NCI-H1694 treated with DMSO at 0.1 percent for 48 hours (cell line): ENCODE results near the gene EME2.
A peak's percentile ranks its signal among the peaks of the same experiment; 100 is the strongest.
"Not testable (repeated sequence)": the region's sequence is repeated elsewhere in the genome, so short reads cannot be mapped to it uniquely, and the experiment has no call there.

Source experiments
- DNase-seq: peaks from one replicate; lab custom pipeline; 2025; lab: John Stamatoyannopoulos, UW

The EME2 gene, protein sequence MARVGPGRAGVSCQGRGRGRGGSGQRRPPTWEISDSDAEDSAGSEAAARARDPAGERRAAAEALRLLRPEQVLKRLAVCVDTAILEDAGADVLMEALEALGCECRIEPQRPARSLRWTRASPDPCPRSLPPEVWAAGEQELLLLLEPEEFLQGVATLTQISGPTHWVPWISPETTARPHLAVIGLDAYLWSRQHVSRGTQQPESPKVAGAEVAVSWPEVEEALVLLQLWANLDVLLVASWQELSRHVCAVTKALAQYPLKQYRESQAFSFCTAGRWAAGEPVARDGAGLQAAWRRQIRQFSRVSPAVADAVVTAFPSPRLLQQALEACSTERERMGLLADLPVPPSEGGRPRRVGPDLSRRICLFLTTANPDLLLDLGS

DNA sequence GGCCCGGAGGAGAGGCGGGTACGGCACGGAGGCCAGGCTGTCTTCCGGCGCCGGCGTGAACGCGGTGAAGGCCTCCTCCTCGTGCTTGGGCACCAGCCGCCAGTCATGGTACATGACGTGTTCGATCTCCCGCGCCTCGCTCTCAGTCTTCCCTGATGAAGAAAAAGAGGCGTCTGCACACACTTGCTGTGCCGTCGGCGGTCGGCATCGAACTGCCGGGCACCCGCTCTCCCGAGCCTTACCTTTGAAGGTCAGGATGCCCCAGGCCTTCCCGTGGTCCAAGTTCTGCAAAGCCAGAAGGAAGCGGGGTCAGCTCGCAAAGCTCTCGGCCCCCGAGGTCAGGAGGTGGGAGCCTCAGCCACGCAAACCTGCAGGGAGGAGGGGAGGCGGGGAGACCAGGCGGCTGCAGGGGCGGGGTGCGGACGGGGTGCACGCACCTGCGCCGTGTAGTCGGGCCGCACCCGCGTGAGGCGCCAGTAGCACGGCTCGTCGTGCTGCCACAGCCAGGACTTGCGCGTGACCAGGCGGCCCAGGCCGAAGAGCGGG is at the start of gene EME2:
TSS of gene EME2 (plus strand) at position 449 of the 546 bp plus-strand sequence. CDS start 418 bp downstream, outside the sequence.
- DNase-seq: peak; percentile 15

DNA sequence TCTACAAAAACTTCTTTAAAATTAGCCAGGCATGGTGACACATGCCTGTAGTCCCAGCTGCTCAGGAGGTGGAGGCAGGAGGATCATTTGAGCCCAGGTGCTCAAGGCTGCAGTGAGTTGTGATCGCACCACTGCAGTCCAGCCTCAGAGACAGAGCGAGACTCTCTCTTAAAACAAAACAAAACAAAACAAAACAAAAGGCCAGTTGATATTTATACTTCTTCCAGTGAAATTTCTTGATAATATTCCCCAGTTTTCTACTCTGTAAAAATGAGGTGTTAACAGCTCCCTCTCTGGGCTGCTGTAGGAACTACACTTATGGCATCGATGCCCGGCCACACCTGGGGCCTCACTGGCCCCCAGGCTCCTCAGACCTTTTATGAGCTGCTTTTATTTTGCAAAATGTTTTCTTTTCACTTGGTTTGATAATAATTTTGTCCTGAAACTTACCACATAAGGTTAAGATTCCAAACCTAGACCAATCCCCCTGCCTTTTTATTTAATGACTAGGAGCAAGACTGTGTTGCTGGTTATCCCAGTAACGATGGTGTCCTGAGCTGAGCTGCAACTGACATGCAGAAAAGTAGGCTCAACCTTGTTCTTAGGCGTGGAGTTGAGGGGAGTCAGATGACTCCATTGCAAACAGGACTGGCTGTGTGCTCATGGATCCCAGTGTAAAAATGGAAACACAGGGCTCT is 49.0 kb upstream of the EME2 start:
- no peak for DNase-seq

DNA sequence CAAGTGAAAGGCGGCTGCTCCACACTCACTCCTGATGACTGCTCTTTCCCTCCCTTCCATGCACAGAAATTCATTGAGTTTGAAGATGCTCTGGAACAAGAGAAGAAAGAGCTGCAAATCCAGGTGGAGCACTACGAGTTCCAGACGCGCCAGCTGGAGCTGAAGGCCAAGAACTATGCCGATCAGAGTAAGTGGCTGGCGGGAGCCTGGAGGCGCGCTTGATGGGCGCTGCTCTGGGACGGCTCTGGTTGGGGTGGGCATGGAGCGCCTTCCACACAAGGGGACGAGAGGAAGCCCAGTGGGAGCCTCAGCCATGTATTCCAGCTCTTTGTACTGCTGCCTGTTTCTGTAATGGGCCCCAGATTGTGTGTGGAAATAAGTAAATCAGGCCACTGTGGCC is 48.1 kb upstream of the EME2 start:
- DNase-seq: no peak

DNA sequence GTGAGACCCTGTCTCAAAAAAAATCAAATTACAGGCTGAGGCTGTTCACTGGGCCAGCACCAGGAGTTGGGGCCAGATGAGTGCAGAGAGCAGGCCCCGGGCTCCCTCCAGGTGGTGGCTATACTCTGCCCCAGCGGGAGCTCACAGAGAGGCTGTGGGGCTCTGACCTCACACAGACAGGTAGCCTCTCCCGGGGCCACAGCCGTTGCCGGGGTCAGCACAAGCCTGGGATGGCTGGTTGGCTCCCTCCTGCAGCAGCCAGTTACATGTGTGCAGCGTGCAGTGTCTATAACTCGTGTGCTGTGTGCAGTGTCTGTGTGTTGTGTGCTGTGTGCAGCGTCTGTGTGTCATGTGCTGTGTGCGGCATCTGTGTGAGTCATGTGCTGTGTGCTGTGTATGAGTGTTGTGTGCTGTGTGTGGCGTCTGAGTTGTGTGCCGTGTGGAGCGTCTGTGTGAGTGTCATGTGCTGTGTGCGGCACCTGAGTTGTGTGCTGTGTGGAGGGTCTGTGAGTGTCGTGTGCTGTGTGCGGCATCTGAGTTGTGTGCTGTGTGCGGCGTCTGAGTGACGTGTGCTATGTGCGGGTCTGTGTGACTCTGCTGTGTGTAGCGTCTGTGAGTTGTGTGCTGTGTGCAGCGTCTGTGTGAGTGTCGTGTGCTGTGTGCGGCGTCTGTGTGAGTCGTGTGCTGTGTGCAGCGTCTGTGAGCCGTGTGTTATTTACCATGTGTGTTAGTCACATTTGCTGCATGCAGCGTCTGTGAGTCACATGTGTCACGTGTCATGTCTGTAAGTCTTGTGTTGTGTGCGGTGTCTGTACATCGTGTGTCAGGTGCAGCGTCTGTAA is 45.7 kb upstream of the EME2 start:
- no peak for DNase-seq

DNA sequence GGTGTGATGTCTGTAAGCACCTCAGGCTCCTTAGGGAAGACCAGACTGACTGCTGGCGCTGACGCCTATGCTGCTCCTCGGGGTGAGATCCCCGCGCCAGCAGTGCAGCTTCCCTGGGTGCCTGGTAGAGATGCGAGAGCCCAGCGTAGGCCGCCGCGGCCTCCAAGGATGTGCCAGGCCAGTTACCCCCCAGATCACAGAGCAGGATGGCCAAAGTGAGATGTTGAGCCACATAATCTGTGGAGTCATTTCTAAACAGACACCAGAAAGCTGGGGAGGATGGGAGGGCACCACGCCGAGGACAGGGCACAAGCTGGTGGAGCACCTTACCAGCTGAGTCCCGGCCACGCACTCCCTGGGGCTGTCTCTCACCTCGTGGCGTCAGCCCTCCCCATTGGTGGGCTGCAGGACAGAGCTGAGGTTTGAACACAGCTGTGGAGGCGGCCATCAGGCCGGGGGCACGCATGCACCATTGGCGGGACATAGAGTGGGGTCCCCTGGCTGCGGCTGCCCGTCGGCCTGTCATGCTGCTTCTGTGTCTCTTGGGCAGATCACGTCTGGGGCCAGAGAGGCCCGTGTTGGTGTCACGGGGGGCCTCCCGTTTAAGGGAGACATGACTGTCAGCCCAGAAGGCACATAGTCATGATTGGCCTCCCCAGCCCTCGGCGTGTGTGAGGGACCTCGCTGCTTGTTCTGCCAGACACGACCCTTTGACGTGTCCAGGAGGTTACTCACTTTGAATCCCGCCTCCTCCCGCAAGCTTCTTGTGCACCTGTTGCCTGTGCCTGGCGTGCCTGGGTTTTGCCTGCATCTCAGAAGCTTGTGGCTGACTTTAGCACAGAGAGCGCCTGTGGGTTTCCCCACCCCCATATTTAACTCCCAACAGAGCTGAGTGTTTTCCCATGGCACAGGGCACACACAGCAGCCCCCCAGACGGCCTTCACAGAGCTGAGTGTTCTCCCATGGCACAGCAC is 44.7 kb upstream of the EME2 start:
- DNase-seq: no peak

DNA sequence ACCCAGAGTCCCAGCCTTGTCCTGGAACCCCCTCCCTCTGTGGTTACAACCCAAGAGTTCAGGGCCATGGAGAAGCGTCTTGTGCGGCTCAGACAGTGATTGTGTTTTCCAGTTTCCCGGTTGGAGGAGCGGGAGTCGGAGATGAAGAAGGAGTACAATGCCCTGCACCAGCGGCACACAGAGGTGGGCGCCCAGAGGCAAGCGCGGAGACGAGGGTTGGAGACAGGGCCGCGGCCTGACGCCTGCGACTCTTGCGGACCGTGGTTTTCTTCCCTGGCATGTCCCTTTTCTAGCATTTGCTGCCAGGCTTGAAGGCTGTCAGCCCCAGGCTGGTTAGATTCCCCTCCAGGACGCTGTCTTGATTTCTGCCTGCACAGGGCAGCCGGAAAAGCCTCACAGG is 43.6 kb upstream of the EME2 start:
- no peak for DNase-seq

DNA sequence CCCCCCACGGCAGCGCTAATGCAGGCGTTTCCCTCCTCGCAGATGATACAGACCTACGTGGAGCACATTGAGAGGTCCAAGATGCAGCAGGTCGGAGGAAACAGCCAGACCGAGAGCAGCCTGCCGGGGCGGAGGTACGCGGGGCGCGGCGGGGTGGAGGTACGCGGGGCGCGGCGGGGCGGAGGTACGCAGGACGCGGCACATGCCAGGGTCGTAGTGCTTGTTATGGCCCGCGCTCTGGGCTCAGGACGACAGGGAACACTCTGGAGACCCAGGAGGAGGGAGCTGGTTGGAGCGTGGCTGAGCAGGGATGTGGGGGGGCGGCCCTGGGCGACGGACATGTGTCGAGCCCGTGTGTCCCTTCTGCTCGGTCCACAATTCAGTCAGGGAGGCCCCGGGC is 43.2 kb upstream of the EME2 start:
- no peak for DNase-seq

DNA sequence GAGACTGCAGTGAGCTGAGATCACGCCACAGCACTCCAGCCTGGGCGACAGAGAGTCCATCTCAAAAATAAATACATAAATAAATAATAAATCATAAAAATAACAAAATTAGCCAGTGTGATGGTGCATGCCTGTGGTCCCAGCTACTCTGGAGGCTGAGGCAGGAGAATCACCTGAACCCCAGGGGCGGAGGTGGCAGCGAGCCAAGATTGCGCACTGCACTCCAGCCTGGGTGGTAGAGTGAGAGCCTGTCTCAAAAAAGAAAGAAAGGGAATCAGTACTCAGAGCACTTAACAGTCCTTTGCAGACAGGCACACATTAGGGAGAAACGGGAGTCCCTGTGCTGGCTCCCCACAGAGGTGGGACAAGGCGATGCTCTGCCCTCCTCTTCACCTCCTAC is 41.5 kb upstream of the EME2 start:
- DNase-seq: no peak

DNA sequence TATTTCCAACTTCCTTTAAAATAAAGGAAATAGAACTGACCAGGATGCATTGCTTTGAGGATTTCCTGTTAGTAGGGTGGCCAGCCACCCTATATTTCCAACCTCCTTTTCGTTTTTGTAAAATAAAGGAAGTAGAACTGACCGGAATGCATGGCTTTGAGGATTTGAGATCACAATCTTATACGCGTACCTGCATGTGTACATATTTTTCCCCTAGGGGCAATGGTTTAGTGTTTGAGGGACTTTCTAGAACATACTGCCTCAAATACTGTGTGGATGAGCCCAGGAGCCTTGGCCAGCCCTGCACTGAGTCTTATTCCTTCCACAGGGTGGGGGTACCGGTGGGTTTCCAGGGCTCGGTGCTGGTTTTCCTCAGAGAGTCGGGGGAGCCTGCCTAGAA is 41.0 kb upstream of the EME2 start:
- no peak for DNase-seq

DNA sequence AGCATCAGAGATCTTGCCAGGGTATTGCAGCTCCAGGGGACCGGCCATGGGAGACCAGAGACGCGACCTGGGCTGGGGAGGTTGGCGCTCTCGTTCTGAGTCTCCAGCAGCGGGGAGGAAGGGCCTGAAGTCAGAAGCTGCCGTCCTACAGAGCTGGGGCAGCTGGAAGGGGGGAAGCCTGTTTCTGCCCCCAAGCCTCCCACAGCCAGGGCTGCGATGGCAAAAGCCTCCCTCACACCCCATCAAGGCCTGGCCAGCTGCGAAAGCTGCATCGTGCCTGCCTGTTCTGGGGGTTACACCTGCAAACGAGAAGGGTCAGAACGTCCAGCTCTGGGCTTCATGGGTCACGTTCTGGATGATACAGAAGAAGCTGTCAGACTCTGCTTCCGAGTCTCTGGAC is 40.5 kb upstream of the EME2 start:
- no peak for DNase-seq

DNA sequence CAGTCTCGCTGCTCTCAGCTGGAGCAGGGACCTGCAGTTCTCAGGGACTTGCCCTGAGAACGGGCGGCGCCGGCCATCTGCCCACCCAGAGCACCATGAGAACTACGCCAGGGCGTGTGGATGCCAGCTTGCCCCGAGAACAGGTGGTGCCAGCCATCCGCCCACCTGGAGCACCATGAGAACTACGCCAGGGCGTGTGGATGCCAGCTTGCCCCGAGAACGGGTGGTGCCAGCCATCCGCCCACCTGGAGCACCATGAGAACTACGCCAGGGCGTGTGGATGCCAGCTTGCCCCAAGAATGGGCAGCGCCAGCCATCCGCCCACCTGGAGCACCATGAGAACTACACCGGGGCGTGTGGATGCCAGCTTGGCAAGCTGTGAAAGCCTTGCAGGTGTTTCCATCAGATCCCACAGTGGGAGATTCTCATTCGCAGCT is 40.0 kb upstream of the EME2 start:
- not testable (repeated sequence) for DNase-seq

DNA sequence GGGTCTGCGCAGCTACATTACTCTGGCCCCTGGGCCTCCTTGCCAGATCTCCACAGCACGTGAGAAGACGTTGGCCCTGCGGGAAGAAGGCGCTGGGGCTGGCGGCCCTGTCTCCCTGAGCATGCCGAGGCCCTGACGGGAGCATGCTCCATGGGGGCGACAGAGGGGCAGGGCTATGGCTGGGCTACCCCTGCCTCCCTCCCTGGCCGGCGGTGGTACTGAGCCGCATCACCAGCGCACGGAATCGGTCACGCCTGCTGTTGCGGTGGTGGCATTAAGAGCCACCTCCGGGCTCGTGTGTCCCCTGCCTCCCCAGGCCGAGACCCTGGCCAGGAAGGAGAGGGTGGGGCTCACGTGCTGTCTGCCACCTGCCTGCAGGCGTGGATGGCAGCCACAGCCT is 38.5 kb upstream of the EME2 start:
- DNase-seq: no peak

DNA sequence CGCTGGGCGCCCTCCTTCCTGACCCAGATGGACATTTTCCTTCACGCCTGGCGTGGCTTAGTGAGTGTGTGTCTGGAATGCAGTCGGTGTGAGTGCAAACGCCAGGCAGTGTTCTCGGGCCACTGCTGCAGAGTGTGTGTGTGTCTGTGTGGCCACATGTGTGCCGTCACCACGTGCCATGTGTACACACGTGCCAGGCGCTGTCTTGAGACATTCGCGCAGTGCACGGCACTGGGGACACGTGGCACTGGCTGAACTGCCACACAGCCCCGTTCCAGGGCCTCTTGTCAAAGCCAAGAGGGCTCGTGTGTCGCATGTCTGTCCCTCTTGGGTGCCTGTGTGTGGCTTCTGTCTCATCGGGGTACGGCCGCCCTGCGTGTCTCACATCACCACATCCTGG is 37.8 kb upstream of the EME2 start:
- DNase-seq: no peak

DNA sequence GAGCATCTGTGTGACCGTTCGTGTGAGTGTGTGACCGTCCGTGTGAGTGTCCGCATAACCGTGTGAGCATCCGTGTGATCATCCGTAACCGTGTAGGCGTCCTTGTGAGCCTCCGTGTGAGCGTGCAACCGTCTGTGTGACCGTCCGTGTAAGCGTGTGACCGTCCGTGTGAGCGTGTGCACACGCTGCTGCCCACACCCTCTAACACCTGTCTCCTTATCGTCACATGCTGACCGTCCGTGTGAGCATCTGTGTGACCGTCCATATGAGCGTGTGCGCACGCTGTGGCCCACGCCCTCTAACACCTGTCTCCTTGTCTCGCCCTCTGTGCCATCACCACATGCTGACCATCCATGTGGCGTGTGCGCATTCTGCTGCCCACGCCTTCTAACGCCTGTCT is 32.4 kb upstream of the EME2 start:
- no peak for DNase-seq

DNA sequence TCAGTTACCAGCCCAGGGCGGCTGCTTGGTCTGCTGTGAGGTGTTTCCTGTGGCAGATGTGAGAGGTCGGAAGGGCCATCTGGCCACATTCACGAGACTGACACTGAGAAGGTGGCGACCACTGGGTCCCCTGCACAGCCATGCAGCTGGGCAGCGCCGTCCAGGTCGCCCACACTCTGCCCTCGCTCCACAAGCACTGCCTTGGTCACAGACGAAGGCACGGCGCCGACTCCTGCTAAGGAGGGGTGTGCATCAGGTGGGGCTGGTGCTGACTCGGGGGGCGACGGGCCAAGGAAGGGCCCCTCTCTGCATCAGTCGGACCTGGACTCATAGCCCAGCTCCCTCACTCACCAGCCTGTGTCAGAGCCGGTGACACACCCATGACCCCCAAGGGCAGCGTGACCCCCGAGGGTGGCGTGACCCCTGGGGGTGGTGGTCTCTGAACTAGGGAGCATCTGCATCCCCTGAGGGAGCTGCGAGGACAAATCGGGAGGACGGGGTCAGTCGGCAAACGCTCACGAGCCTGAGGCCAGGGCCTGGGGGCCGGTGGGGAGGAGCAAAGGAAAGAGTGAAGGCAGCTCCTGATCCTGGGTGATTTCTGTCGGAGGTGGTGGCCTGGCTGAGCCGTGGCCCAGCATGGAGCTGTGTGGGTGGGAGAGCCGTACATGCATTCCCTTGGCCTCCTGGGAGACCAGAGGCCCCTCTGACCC is 31.7 kb upstream of the EME2 start:
- no peak for DNase-seq

DNA sequence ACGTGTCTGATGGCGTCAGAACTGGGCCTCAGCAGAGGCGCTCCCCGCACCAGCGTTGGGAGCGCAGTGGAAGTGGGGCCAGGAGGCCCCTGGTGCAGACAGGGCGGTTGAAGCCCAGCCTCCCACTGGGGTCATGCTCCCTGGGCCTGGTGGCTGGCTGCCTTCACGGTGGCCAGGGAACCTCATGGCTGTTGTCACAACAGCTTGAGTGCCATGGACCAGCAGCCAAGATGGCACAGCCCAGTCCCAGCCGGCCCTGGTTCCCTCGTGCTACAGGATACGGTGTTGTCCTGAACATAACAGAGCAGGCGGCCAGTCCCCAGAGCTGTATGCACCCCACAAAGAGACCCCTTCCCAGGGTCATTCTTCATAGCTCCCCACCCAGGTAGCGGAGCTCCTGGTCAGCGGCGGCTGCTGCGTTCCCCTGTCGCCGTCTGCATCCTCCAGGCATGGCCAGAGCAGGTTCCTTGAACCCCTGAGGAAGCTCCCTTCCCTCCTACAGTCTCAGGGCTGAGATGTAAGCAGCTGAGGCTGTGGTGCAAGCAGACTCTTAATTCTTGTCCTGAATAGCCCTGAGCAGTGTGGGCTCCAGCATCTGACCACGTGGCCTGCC is 31.0 kb upstream of the EME2 start:
- no peak for DNase-seq

DNA sequence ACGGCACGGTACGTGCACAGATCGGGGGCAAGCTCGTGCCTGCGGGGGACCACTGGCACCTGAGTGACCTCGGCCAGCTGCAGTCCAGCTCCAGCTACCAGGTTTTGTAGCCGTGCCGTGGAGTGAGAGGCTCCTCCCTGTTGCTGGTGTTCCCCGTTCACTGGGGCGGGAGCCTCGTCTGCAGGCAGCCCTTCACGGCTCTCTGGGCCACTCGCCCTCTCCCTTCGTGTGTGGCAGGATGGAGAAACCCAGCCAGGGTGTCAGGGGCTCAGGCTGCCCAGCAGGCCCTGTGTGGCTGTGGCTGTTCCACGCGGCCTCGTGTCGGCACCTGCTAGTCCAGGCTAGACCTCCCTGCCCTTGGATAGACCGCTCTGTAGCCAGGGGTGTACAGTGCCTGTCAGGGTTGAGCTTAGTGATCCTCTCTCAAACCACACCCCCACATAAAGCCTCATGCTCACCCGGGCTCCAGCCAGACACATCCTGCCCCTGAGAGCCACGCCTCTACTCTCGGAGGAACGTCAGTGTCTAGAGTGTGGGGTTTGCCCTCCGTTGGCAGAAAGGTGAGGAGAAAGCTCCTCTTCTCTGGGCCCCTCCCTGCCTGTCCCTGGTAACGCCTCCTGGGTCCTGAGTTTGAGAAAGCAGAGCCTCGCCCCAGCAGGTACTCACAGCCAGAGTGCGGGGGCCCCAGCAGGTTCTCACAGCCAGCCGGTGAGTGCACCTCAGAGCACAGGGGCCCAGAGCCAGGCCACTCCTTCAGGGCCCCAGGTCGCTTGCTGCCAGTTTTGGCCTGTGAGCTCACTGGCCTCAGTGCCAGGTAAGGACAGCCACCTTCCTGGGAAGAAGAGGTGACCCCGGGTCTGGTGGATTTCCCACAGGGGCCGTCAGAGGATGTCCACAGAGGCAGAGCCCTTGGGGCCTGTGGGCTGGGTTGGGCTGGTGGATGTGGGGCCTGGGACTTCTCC is 29.0 kb upstream of the EME2 start:
- no peak for DNase-seq

DNA sequence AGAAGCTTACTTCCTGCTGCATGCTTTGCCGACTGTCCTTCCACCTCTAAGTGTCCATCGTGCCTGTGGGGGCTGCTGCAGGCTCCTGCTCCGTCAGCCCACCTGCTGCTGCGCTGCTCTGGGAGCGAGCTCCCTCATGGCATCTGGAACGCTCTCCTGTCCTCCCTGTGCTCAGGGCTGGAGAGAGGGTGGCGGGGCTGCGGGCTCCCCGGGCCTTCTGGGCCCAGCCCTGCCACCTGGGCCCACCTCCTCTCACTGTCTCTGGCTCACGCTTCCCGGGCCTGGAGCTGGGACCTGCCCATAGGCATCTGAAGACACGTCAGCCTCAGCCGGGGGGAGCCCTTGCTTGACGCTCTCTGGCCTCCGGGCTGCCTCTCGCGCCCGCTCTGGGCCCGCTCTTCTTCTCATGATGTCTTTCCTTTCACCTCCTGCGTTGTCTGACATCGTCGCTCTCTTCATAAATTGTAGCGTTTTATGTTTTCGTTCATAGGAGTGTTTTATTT is 28.2 kb upstream of the EME2 start:
- DNase-seq: no peak
